GM18526 (cell line): ENCODE data around the gene DNAJB7.

Experiments used
- POLR2A ChIP-seq: IDR thresholded peaks from 3 replicates; pipeline ENCODE4 v1.6.1; 2011; ENCODE audit not compliant: insufficient read length; ENCODE audit errors: extremely low read depth

DNAJB7 gene

GRCh38 chr22:40813912-40814315 is 48.0 kb downstream of the DNAJB7 start:
- TF ChIP-seq POLR2A = no peak
